Measurements from ENCODE around the gene HOXA10.

HOXA10 gene

DNA sequence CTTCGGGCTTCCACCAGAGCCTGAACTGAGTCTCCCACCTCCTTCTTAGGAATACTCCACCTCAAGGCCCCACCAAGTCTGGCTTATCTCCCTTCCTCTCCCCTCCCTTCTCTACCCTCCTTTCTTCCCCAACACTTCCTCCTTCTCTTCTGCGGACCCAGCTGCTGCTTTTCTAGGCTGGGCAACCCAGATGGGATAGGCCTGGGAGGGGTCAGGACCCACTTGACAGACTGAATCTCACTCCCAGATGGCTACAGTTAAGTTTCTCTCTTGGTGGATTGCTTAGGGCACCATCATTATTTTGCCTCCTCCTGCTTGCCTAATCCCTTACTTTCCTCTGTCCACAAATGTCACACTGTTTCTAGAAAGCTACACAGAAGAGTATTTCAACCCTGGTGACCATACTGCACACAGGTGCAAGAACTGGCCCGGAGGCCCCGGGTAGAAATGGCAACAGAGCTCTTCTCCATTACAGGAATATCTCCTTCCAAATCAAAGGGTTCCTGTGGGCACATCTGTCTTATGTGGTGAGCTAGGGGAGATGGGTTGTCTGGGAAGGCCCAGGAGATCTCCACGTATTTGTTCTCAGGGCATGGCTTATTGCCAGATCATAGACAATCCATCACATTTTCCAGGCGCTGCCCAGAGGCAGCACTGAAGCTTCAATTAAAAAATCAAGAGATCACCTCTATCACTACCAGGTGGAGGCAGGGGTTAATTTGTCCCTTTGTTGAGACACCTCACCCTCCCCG lies 16.1 kb upstream of the HOXA10 start:
- no peak for DNase-seq

DNA sequence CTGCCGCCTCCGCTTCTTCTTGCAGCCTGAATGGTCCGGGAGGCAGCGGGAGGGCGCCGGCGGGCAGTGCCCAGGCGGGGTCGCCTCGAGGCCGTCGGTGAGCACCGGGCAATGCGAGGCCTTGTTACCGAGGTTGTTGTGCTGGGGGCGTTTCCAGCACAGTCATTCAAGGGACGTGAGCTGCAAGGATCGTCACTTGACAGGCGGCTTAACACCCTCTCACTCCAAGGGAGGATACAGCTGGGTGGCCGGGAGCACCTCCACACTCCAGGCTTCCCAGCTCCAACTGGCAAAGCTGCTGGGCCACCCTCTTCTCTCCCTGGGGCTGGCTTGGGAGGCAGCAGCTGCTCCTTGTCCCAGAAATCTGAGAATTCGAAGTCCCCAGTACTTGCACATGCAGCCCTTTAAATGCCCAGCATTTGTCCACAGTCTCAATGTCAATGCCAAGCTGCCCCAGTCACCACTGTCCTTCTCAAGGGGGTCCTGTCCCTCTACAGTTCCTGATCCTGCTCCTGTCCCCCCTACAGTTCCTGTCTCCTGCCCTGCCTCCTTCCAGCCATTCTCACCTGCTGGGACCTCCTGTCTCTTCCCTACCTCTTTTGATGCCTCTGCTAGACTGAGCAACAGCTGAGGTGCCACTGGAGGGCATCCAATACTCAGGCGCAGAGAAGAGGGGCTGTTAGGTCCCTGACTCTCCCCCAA lies 15.3 kb upstream of the HOXA10 start:
- peak; percentile 58 for DNase-seq

DNA sequence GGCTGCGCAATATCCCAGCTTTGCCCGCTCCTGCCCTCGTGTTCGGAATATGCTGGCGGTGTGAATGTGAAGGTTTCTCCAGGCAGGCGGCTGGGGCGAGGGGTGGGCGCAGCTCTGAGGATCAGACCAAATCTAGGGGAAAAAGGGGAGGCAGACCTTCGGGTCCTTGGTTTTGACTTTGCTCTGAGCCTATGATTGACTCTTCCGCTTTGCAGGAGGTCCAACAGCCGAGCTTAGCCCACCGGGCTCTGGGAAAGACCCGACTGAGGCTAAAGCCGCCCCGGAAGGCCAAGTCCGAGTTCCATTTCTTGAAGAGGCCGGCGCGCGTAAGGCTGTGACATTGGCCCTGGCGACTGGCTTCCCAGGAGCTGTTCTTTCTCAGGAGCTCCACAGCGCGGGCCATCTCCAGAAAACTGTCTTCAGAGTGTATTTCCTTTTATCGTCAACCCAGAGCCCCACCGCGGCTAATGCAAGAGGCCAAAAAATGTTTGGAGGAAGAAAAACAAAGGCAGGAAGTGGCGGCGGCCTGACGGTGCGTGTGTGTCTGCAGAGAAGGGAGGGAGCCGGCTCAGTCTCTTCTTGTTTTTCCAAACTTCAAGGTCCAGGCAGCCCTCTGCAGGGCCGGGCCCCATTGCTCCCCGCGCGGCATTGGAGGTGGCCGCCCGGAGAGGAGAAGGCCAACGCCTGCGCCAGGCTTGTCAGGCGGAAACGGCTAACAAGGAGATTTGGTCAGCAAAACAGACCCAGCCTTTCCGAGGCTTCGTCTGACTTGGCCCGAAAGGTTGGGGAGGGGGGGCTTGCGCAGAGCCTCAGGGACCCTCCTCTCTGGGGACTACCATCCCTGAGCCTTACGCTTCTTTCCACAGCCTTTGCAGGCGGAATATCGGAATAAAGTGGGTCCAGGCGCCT lies 14.5 kb upstream of the HOXA10 start:
- DNase-seq, result peak; percentile 58

DNA sequence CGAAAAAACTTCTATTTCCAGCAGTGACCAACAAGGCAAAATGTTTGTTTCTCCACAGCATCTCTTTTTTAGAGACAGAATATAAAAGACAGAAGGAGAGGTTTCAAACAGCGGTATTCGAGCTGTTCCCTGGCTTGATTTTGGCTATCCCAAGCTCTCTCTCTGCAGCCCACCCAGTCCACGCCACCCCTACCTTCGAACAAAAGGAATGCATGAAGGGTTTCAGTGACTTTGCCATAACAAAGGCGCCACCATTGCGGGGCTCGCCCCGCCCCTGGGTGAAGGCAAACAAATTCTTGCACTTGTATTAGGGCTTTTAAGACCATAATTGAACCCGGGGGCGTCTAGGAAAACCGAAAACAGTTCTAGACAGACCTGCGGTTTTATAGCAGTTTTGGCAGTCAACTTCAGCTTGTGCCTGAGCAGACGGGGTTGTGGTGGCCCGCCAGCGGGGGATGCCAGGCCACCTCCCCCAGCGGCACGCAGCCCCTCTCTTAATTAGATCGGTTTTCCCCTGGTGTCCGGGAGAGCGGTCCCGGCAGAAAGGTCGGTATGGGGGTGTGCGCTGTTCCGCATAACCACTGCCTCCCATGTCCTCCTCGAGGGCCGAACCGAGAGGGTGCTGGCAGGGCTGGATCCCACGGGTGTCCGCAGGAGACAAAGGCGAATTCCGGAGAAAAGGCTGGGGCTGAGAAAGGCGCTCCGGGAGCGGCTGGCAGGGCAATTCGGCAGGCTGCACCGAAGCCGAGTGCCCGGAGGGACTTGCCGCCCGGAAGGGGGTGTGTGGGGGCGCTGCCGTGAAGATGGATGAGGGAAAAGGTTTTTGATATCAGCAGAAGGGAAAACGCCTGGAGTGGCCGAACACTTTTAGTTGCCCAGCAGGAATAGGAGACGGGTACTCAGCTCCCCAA lies 13.6 kb upstream of the HOXA10 start:
- DNase-seq, result no peak

DNA sequence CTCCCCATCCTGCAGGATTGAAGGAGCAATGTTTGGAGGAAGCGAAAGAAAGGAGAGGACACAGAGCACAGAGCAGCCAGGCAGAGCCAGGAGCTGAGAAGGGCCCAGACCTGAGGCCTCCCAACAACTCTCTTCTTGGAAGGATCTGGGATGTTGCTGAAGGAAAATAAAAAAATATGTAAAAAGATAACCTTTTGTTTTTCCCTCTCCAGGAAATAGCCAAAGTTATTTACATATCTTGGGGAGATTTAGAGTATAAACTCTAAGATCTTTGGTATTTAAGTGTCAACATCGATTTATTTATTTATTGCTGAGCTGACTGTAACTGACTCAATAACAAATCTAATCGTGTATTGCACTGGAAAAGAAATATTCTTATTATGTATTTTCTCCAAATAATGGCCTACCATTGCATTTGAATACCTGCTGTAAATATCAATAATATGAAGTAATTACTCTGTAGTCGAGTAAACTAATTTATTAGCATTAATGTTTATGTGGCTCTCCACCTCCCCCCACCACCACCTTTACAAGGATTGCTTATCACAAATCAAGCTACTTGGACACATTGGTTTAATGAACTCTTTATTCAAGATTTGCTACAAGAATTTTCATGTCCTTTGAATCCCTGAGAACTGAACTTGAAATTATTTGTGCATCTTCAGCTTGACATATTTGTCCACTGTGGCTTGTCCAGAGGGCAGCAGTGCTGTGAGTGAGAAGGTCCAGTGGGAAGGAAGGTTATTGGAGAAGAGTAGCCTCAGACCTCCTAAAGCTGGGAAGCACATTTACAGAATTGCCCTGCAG lies 12.8 kb upstream of the HOXA10 start:
- no peak for DNase-seq

DNA sequence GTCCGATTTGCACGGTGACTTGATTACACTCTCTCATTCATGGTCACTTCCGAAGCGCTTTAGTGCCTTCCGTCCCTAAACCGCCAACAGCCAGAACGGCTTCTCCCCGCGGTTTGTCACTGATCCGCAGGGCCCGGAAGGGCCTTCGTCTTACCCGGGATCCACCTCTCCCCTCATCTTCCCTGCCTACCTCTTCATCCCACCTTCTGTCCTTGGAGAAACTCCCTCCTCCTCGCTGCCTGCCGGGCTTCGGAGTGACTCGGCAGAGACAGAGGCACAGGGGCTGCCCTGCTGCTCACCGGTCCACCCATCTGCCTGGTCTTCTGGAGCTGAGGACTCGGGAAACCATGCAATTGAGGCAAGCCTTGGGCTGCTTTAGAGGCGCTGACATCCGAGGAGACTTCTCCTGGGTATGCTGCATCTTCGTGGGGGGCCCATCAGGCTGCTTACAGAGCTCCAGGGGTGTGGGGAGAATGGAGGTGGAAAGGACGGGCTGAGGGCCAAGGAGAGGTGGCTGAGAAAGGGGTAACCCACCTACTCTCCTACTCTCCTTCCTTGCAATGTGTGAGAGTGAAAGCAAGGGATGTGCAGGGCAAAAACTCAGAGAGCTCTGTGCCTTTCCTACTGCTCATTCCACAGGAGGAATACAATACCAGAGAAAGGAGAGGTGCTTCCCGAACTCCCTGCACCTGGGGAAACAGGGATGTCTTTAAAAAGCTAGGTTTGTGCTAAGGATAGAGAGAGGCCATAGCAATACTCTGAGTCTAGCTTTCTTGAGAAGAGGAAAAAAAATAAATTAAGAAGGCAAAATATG lies 11.9 kb upstream of the HOXA10 start:
- peak; percentile 67 for DNase-seq

DNA sequence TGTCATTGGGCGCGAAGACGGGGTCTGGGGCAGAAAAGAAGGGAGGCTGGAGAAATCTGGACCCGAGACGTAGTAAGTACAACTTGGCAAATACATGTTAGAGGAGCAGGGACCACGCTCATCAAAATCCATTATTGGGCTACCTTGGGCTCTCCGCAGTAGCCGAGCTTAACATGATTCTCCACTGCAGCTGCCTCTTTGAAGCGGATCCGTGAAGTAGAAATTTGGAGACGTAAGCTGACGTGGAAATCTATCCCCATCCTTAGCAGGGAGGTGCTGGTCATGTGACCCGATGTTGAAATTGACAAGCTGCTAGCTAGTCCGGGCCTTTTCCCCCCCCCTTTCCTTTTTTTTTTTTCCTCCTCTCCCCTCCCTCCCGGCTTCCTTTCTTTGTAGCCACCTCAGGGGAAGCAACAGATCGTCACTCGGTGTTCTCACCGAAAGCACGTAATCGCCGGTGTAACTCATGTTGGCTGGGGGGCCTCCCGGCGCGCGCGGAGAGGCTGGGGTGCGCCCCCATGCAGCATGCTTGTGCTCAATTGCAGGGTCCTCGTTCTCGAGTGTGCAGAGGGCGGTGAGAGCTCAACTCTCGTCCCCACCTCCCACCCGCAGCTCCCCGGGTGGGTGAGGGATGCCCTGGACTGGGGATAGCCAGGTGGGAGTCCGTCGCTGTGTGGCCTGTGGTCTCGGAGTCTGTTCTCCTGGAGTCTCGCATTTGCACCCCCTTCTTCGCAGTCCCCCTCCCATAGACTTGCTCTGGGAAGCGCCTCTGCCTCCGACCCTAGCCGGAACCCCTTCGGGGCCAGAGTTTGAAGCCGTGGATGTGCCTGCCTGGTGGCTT lies 11.1 kb upstream of the HOXA10 start, which contains the start of gene HOXA11:
Gene HOXA11 (minus strand): TSS at position 220 of the 841 bp plus-strand sequence. CDS start 88 bp downstream, at position 132.
- peak; percentile 82 for DNase-seq

DNA sequence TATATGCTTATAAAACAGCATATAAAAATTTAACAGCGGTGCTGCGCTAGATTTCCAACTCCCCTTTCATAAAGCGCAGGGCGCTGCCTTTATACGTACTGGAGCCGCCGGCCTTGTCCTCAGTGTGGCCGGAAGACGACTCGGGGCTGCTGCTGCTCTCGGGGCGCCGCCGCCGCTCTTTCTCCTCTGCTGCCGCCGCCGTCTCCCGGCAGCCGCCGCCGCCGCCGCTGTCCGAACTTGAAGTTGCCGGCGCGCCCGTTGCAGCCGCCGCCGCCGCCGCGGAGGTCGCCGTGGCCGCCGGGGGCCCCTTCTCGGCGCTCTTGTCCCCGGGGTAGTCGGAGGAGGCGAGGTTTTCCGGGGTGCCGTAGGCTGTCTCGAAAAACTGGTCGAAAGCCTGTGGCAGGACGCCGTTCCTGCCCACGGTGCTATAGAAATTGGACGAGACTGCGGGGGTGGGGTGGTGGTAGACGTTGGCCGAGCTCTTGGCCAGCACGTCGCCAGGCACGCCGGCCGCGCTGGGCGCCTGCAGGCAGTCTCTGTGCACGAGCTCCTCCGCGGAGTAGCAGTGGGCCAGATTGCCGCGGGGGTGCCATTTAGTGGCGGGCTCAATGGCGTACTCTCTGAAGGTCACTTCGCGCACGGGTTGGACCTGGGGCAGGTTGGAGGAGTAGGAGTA lies 10.4 kb upstream of the HOXA10 start:
- DNase-seq, result peak; percentile 78

DNA sequence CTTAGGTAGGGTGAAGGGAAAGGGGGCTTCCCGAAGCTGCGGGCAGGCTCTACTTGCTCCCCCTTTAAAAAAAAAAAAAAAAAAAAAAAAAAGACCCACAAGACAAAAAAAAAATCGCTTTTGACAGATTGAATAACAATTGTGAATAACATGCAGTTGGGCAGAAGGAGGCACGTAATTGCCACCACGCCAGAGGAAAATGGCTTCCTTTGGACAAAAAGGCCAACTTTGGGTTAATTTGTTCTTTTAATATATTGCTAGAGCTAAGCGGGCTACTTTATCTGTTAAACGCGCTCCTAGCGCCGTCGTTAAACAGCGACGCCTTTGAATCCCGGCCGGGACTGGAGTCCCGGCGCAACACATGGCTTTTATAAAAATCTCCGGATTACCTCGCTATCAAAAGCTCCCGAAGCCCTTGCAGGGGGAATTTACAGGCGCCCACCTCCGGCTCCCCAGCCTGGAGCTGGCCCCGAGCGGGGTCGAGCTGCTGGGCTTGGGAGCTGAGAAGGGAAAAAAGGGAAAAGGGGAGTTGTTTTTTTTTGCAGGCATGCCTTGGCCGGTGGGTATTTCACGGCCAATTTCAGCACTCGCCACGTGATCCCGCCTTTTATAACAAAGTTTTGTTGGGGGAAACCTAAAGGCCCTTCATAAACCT lies 9.7 kb upstream of the HOXA10 start:
- DNase-seq, result peak; percentile 73

DNA sequence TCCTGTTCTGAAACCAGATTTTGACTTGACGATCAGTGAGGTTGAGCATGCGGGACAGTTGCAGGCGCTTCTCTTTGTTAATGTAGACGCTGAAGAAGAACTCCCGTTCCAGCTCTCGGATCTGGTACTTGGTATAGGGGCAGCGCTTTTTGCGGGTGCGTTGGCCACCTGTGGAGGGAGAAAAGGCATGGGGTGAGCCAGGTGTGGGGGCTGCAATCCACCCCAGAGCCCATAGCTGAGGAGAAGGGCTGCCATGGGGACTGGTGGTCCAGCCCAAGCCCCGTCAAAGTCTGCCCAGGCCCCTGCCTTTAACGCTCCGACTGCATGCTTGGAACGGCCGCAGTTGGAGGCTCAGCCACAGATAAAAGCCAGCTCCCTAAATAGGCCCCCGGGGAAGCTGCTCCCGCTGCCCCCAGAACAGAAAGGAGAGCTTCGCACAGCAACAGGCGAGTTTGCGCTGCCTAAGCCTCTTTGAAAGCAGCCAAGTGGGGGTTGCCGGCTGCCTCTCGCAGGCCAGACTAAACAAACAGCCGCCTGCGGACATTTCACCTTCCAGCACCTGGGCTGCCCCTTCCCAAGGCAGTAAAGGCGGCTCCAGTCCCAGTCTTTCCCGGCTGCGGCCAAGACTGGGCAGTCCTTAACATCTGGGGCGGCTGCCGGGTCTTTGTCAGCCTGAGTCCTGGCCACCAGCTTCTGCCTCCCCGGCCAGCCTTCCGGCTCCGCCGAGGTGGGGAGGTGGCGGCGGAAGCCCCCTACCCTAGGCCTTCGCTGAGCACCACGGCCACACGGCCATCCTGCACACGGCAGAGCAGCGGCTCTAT lies 9.0 kb upstream of the HOXA10 start:
- DNase-seq, result peak; percentile 70

DNA sequence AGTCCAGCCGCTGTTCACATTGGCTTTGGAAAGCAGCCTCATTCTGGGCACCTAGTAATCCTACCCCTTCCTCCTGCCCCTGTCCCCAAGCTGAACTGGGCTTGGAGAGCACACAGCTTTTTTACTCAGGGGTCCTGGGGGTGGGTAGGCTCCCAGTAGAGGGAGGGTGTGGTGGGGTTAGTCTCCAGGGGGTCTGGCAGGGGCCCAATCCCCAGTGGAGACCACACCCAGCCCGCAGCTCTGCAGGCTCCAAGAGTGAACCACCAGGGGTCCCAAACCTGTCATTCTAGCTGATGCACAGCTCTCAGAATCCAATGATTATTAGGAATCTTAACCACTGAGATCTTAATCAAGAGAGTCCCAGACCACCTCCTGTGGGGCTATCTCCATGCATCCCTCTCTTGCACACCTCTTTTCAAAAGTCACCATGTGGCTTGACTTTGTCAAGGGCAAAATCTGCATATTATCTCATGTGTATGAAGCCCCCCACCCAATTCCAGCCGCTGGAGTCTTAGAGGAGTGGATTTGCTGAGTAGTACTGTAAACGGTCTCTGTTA lies 8.2 kb upstream of the HOXA10 start:
- DNase-seq, result no peak

DNA sequence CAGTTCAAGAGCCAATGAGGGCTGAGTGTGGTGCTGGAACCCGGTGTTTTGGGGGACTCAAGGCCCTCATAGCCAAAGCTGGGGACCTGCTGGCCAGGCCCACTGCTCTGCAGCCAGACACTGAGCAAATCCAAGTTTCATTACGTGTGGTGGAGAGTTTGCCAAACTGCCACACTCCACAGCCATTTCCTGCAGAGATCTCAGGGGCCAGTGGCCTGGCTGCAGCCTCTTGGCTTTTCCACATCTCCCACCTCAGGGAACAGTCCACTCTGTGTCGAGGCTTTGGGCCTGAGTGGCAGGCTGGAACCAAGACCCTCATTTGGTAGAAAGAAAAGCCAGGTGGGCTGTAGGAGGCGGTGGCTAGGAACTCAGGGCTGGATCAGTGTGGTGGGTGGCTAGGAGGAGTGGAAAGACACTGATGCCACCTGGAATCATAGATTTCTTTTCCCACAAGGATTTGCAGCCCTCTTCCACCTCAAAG lies 7.7 kb upstream of the HOXA10 start:
- DNase-seq, result no peak

DNA sequence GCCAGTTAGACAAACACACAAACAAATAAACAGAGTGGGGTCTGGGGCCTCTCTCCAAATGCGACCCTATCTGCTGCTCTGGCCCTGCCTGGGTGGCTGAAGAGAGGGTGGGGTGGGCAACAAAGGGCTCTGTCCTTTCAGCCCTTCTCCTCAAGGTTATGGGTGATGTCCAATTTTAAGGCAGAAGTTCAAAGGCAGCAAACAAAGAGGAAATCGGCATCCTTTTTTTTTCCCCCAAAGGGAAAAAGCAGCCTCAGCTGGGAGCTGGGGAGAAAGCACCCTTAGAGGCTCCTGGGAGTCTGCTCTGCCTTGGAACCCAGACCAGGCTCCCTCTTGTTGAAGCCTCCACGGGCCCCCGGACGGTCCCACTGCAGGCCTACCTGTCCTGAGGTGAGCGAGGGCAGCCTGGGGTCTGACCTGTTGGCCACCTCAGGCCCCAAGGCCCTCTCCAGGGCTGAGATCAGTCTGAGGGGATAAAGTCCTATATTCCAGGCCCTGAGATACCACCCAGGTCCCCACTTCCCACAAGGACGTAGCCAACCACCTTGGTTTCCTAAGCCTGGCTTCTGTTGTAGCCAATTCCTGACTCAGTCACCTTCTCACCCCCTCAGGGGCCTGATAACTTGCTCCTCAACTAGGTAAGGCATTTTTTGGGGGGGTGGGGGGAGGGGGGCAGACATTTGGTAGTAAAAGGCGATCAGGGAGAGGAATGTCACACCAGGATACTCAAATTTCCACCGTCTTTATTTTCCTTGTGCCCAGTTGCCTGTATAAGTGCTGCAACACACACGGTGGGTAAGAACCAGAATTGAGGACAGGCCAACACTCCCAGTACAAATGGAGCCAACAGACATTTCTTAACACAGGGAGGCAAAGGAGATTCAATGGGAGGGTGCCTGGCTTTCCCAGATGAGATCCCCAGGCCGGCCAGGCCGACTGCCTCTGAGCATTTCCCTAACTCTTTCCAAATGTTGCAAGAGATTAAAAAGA lies 6.6 kb upstream of the HOXA10 start:
- DNase-seq, result no peak

DNA sequence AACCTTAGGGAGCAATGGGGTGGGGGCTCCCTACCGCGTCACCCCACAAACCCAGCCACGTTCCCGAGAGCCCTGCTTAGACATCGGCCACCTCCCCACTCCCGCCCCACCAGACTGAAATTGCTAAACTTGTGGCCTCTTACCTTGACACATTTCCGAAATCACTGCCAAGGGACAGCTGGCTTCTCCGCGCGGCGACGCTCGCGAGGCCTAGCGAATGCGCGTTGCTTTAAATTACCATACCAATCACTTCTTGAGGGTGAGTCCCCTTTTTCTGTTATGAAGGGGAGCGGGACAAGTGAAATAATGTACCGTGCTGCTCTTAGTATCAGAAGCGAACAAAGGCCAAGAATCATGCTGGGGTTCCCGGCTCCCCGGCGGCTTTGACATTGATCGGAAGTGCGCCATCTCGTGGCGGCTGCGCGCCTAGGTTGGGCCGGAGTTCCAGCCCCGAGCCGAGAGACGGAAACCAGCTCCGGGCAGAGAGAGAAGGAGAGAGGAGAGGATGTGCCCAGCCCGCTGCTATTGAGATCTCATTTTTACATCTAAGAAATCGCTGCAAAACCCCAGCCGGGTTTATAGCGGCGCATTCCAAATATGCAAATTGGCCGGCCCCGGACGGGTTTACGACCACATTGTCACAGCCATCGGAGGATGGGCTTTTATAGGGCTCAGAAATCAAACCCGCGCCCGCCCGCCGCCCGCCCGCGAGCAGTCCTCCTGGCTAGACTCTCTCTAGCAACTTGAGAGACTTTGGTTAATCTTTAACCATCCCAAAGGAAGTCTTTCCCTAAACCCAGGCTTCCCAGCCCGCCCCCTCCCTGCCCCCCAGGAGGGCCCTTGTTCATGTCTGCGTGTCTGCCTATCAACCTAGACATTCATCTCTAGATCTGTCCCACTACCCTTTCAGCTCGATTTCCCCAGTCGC lies 5.6 kb upstream of the HOXA10 start:
- DNase-seq, result peak; percentile 92
